ENCODE data around the gene TBCD.

TBCD gene

DNA sequence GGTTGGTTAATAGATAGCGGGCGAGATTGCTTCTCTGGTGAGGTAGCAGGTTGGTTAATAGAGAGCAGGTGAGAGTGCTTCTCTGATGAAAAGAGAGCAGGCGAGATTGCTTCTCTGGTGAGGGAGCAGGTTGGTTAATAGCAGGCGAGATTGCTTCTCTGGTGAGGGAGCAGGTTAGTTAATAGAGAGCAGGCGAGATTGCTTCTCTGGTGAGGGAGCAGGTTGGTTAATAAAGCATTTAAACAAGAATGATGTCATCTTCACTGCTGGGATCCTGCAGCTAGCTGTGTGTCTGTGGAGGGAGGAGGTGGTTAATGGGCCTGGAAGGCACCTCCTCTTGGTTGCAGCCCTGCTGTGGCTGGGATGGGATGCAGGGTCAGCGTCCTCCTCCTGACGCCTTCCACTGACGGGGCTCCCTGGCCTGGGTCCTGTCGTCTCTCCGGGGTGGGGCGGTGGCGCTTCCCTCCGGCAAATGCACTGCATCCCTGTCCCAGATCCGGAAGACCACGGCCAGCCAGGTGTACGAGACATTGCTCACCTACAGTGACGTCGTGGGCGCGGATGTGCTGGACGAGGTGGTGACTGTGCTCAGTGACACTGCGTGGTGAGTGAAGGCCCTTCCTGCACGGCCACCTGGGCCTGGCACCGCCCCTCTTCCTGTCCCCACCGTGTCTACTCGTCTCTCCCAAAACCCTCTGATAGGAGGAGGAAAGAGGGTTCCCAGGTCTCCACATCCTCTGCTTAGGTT is 187.2 kb downstream of the TBCD start:
- Mint-ChIP-seq H3K9me3 (peaks cover under 1% of the 10 kb centered on the region), H3K27me3 (no peaks in the 10 kb centered on the region), H3K36me3 (ENCODE audit: insufficient read depth) (peaks cover 44% of the 10 kb centered on the region), H3K4me1 (no peaks in the 10 kb centered on the region), H3K27ac (ENCODE audit: low read depth) (peak overlapping the region; percentile 42), H3K4me3 (no peak overlapping the region)
- no peak for DNase-seq (ENCODE audit: low spot score in 2 of 2)
- no peak for ATAC-seq (replicated peaks; ENCODE audit: extremely low read depth, poor library complexity, severe bottlenecking)

DNA sequence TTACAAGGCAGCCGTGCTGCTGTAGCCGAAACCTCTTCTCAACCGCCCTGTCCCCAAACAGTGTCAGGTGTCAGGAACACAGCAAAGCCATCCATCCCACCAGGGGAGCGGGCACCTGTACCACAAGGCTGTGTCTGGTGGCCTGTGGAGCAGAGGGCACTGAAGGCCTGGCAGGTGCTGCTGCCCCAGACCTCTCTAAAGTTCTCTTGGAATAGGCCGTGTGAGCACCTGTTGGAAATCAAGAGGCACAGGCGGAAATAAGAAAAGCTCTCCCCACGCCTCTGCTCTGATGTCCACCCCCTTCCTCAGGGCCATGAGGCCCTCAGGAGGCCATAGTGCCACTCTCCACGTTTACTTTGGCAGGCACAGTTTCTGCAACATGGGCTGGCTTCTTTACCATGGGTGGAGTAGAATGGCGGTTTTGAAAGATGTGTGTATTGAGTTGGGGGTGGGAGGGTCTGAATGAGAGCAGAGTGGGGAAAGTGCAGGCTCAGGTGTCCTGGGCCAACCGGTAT is 187.8 kb downstream of the TBCD start:
- no peaks in the 10 kb centered on the region for H3K27me3 Mint-ChIP-seq
- no peak for ATAC-seq (replicated peaks; ENCODE audit: extremely low read depth, poor library complexity, severe bottlenecking)
- H3K9me3 Mint-ChIP-seq: peaks cover 7% of the 10 kb centered on the region
- H3K4me3 Mint-ChIP-seq: no peak overlapping the region
- peaks cover 39% of the 10 kb centered on the region for H3K36me3 Mint-ChIP-seq (ENCODE audit: insufficient read depth)
- DNase-seq (ENCODE audit: low spot score in 2 of 2): no peak
- H3K4me1 Mint-ChIP-seq: no peaks in the 10 kb centered on the region
- peak overlapping the region; percentile 42 for H3K27ac Mint-ChIP-seq (ENCODE audit: low read depth)

DNA sequence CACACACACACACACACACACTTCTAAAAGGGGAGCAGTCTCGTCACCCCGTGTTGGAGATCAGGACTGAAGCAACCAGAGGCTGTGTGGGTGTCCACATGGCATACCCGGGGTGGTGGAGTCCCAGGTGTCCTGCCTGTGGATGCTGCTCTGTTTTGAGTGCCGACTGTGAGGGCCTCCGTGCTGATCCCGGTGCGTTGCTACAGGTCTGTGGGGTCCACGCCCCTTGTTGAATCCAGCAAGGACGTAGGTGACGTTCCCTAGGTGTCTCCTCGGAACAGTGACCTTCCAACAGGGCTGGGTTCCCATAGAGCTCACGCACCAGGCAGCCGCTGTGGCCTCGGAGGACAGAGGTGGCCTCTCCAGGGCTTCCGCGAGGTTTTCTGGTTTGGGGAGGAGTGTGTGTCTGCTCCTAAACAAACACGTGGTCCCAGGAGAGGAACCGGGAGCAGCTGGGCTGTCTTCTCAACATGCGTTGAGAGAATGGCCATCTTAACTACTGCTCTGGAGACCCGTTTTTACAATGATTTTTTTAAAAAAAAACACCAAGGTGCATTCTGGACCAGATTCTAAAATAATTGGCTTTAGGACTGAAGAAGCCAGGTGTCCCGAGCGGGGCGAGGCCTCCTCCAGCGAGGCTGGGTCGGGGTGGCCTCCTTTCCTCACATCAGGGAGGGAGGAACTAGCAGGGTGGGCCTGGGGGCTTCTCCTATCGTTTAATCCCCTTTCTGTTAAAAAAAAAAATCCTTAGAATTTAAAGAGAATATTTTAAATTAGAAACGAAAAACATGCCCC is 188.6 kb downstream of the TBCD start:
- ATAC-seq (replicated peaks; ENCODE audit: extremely low read depth, poor library complexity, severe bottlenecking) (no peak), DNase-seq (ENCODE audit: low spot score in 2 of 2) (no peak)
- Mint-ChIP-seq H3K27ac (ENCODE audit: low read depth) (no peak overlapping the region), H3K4me3 (no peak overlapping the region), H3K36me3 (ENCODE audit: insufficient read depth) (peaks cover 37% of the 10 kb centered on the region), H3K27me3 (no peaks in the 10 kb centered on the region), H3K4me1 (no peaks in the 10 kb centered on the region), H3K9me3 (peaks cover 14% of the 10 kb centered on the region)

DNA sequence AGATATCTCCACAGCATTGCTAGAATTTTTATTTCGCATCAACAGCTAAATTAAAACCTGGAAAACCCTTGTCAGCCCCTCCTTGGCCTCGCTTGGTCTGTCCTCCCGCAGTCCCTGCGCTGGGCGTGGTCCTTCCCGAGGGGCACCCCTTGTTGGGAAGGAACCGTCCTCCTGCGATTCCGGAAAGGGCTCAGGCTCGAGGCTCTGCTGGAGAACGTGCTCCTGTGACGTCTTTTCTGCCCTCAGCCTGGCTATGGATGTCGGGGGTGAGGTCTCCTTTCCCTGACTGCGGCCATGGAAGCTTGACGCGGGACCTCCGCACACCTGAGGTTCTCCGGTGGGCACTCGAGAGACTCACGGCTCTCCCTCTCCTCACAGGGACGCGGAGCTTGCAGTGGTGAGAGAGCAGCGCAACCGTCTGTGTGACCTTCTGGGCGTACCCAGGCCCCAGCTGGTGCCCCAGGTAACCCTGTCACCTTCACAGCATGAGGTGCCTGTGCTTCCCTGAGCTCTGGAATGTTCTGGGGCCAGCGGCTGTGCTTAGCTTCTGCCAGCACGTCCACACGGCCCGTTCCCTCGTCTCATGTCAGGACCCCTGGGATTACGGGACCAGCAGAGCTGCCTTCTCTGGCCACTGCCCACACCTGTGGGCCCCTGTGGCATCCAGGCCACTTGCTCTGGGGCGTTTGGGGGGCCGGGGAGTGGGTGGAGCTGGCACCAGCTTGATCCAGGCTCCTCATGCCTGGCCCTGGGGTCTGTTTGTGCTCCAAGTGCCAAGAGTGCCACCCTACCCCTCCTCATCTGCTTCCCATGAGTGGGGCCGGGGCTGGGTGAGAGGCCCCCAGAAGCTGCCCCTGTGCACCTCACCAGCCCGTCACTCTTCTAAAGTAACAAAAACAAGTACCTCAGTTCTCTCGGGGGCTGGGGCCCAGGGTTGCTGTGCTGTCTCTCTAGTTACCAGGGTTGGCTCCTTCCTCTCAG is 189.4 kb downstream of the TBCD start:
- Mint-ChIP-seq H3K36me3 (ENCODE audit: insufficient read depth) (peaks cover 29% of the 10 kb centered on the region), H3K4me3 (no peak overlapping the region), H3K4me1 (no peaks in the 10 kb centered on the region), H3K27me3 (no peaks in the 10 kb centered on the region), H3K27ac (ENCODE audit: low read depth) (no peak overlapping the region), H3K9me3 (peaks cover 22% of the 10 kb centered on the region)
- DNase-seq (ENCODE audit: low spot score in 2 of 2) (no peak), ATAC-seq (replicated peaks; ENCODE audit: extremely low read depth, poor library complexity, severe bottlenecking) (no peak)

DNA sequence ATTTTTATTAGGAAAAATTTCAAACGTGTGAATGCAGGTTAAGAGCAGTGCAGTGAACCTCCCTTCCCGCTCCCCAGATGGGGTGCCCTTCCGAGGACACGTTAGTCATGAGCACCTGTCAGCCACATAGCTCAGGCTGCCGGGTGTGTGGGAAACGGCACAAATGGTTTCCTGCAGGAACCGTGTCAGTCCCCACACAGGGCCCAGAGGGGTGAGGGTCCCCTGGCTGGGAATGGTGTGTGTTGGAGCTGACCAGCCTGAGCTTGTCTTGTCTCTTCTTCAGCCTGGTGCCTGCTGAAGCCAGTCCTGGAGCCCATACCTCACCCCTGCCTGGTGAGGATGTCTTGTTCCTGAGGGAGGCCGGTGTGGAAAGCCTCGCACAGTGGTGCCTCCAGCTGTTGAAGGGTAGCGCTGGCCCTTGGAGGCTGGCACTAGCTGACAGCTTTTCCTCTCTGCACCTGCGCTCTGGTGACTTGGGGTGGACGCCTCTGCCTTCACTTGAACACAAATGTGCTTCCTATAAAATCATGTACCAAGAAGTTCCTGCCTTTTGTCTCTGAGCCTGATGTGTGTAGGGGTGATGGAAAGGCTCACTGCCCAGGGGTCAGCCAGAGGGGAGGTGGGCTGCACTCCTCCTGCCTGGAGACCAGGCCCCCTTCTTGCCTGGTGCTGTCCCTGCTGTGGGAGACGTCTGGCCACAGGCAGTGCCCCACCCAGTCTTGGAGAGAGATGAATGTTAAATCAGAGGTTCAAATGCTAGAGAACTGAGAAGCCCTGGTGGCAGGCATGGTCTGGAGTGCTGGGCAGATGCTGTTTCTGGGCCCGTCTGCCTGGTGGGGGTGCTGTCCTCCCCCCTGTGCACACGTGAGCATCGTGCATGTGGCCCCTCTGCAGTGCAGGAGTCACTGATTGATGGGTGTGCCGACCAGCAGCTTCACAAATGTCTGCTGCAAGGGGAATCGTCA is 190.6 kb downstream of the TBCD start:
- Mint-ChIP-seq H3K4me3 (no peak overlapping the region), H3K27me3 (no peaks in the 10 kb centered on the region), H3K36me3 (ENCODE audit: insufficient read depth) (peaks cover 24% of the 10 kb centered on the region), H3K4me1 (no peaks in the 10 kb centered on the region), H3K27ac (ENCODE audit: low read depth) (no peak overlapping the region), H3K9me3 (peaks cover 22% of the 10 kb centered on the region)
- DNase-seq (ENCODE audit: low spot score in 2 of 2) (no peak), ATAC-seq (replicated peaks; ENCODE audit: extremely low read depth, poor library complexity, severe bottlenecking) (no peak)

DNA sequence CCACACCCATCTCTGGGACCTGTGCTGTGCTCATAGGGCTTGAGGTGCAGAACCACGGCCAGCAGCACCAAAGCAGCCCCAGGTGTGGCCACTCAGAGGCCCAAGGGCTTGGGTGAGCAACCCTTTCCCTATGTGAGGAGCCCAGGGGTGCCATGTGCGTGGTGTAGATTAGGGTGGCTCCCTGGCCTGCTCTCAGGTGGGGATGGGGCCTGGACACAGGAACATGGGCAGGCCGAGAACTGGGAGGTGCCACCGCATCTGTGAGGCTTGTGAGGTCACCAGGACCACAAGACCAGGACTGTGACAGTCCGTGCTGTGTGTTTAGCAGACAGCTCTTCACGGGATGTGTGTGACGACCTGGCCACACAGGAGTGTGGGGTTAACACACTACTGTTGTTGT is 191.5 kb downstream of the TBCD start:
- ATAC-seq (replicated peaks; ENCODE audit: extremely low read depth, poor library complexity, severe bottlenecking): no peak
- Mint-ChIP-seq H3K4me3 (no peak overlapping the region), H3K9me3 (peaks cover 28% of the 10 kb centered on the region), H3K36me3 (ENCODE audit: insufficient read depth) (peaks cover 28% of the 10 kb centered on the region), H3K4me1 (peaks cover 4% of the 10 kb centered on the region), H3K27ac (ENCODE audit: low read depth) (no peak overlapping the region), H3K27me3 (no peaks in the 10 kb centered on the region)
- no peak for DNase-seq (ENCODE audit: low spot score in 2 of 2)

DNA sequence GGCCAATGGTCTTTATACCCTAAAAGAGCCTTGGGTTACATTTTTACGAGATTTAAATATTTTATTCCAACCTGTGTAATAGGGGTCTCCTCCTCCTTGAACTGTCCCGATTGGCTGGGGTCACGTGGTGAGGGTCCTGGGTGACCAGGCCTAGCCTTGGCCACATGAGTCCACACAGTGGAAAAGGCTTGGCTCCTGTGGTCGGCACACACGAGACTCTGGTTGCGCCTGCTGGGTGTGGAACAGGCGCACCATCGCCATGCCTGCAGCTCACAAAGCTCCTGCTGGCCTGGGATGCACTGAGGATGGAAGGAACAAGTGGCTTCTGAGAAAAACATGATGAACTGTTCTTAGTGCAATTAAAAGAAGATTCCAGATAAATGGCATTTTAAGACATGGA is 191.9 kb downstream of the TBCD start:
- Mint-ChIP-seq H3K36me3 (ENCODE audit: insufficient read depth) (peaks cover 30% of the 10 kb centered on the region), H3K4me1 (peaks cover 4% of the 10 kb centered on the region), H3K27ac (ENCODE audit: low read depth) (no peak overlapping the region), H3K27me3 (no peaks in the 10 kb centered on the region), H3K9me3 (peaks cover 28% of the 10 kb centered on the region), H3K4me3 (no peak overlapping the region)
- no peak for DNase-seq (ENCODE audit: low spot score in 2 of 2)
- no peak for ATAC-seq (replicated peaks; ENCODE audit: extremely low read depth, poor library complexity, severe bottlenecking)

DNA sequence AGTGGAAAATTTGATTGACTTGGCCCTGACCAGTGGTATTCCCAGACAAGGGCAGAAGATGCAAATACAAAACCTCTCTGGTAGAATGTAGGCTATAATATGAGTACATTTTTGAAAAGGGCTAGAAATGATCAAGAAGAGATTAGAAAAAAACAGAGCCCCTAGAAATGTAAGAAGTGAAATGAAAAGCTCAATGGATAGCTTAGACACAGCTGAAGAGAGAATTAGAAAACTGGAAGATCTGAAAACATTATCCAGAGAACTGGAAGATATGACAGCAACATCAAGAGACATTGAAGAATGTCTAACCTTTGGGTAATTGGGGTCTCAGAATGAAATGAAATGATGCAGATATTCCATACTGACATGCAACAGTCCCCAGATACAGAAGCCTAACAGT is 193.1 kb downstream of the TBCD start:
- DNase-seq (ENCODE audit: low spot score in 2 of 2) (no peak), ATAC-seq (replicated peaks; ENCODE audit: extremely low read depth, poor library complexity, severe bottlenecking) (no peak)
- peaks cover 28% of the 10 kb centered on the region for H3K9me3 Mint-ChIP-seq
- H3K4me1 Mint-ChIP-seq: peaks cover 4% of the 10 kb centered on the region
- H3K36me3 Mint-ChIP-seq (ENCODE audit: insufficient read depth): peaks cover 21% of the 10 kb centered on the region
- no peak overlapping the region for H3K4me3 Mint-ChIP-seq
- no peak overlapping the region for H3K27ac Mint-ChIP-seq (ENCODE audit: low read depth)
- no peaks in the 10 kb centered on the region for H3K27me3 Mint-ChIP-seq

DNA sequence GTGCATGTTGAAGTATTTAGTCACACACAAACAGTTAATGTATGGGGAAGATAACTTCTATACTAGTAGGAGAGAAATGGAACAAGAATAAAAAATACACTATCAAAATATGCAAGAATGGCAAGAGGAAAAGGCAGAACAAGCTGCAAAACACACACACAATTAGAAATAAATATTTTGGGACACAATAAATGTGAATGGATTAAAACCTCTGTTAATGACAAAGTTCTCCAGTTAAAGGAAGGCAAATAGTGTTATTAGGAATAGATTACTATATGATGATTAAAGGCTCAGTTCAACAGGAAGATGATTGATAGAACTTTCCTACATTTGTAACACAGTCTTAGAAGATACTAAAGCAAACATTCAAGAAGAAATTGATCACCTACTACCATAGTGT is 194.2 kb downstream of the TBCD start:
- Mint-ChIP-seq H3K9me3 (peaks cover 28% of the 10 kb centered on the region), H3K4me3 (no peak overlapping the region), H3K36me3 (ENCODE audit: insufficient read depth) (peaks cover 24% of the 10 kb centered on the region), H3K27me3 (no peaks in the 10 kb centered on the region), H3K27ac (ENCODE audit: low read depth) (peak overlapping the region; percentile 11), H3K4me1 (peaks cover 4% of the 10 kb centered on the region)
- ATAC-seq (replicated peaks; ENCODE audit: extremely low read depth, poor library complexity, severe bottlenecking) (no peak), DNase-seq (ENCODE audit: low spot score in 2 of 2) (no peak)

DNA sequence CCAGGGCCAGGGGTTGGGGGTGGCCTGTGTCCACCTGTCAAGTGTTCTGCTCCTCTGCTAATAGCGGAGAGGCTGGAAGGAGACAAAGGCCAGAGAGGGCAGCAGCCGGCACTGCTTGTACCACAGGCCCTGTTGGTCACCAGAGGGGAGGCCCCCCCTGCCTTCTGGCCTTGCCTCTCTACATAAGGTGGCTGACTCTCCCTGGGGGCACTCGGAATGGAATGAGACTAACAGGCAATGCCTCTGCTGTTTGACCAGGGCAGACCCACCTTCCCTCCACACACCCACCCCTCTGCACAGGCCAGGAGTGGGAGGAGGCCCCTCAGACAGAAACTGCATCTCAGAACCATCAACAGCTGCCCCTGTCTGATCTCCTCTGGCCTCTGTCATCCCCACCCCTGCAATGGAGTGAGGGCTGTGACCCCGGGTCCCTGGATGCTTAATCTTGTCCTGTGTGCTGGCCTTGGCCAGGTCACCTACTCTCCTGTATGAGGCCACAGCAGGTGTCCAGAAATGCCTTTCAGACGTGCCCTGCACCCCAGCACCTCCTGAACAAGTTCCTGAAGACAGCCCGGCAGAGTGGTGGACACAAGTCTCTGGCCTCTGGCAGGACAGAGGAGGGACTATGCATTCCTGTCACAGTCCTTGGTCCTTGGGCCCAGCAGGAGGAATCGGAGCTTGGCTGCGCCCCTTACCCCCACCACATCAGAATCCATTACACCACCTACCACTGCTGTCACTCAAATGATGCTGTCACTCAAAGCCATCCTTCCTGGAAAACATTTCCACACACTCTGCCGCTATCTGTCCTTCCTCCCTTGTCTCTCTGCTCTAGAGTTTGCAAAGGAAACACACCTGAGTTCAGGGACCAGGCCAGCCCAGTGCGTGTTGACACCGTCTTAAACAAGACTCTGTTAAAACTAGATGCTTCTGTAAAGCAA is 195.5 kb downstream of the TBCD start:
- DNase-seq (ENCODE audit: low spot score in 2 of 2): no peak
- peak overlapping the region; percentile 25 for H3K27ac Mint-ChIP-seq (ENCODE audit: low read depth)
- H3K9me3 Mint-ChIP-seq: peaks cover 28% of the 10 kb centered on the region
- H3K4me3 Mint-ChIP-seq: no peak overlapping the region
- H3K27me3 Mint-ChIP-seq: no peaks in the 10 kb centered on the region
- H3K36me3 Mint-ChIP-seq (ENCODE audit: insufficient read depth): peaks cover 26% of the 10 kb centered on the region
- peaks cover 4% of the 10 kb centered on the region for H3K4me1 Mint-ChIP-seq
- ATAC-seq (replicated peaks; ENCODE audit: extremely low read depth, poor library complexity, severe bottlenecking): no peak

DNA sequence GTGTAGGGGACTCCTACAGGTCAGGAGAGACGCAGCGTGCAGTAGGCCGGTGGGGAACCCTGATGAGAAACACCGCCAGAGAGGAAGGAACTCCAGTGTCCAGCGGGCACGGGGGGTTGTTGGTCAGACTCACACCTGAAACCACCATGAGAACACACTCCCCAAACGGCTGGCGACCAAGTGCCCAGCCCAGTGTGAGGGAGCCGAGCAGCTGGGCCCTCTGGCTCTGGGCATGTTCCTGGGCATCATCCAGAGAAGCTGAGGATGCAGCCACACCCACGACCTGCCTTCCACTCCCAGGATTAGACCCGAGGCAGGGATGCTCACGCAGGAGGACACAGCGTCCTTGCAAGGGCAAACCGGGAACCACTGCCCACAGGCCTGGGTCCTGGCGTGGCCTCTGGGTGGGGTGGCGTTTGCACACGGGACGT is 196.2 kb downstream of the TBCD start:
- ATAC-seq (replicated peaks; ENCODE audit: extremely low read depth, poor library complexity, severe bottlenecking) (no peak), DNase-seq (ENCODE audit: low spot score in 2 of 2) (no peak)
- Mint-ChIP-seq H3K4me1 (peaks cover 4% of the 10 kb centered on the region), H3K9me3 (peaks cover 33% of the 10 kb centered on the region), H3K4me3 (no peak overlapping the region), H3K36me3 (ENCODE audit: insufficient read depth) (peaks cover 21% of the 10 kb centered on the region), H3K27me3 (no peaks in the 10 kb centered on the region), H3K27ac (ENCODE audit: low read depth) (no peak overlapping the region)

All from central memory CD8-positive, alpha-beta T cell (primary cell).